Dendritic cell treated with granulocyte-macrophage colony-stimulating factor and Interleukin-4, amounts not matched to agents 40 ng/mL and 50 ng/mL, for 4 days (primary cell): Measurements from ENCODE around the gene SOX8.

Experiments used
- H3K27ac Mint-ChIP-seq: one replicate; pipeline ENCODE4 v1.8.0; 2022; ENCODE audit warnings: mild to moderate bottlenecking, mixed read lengths
- H3K27me3 Mint-ChIP-seq: one replicate; pipeline ENCODE4 v1.8.0; 2022; ENCODE audit warnings: mild to moderate bottlenecking, mixed read lengths
- H3K36me3 Mint-ChIP-seq: one replicate; pipeline ENCODE4 v1.8.0; 2022; ENCODE audit warnings: low read depth, mixed read lengths
- H3K4me1 Mint-ChIP-seq: one replicate; pipeline ENCODE4 v1.8.0; 2022; ENCODE audit warnings: low read depth, mixed read lengths
- H3K4me3 Mint-ChIP-seq: one replicate; pipeline ENCODE4 v1.8.0; 2022; ENCODE audit warnings: mild to moderate bottlenecking, moderate library complexity, mixed read lengths
- H3K9me3 Mint-ChIP-seq: one replicate; pipeline ENCODE4 v1.8.0; 2022; ENCODE audit warnings: mixed read lengths
- intact Hi-C: fragments of 100-400 bp; cut with micrococcal nuclease; formaldehyde crosslinking; loops from one replicate; pipeline ENCODE4 v1.15.0; 2022

The SOX8 gene

GRCh38 chr16:983044-984030, 1.8 kb downstream of the SOX8 start:
- H3K27ac Mint-ChIP-seq: no peak overlapping the region
- peaks cover 57% of the 10 kb centered on the region for H3K27me3 Mint-ChIP-seq
- no peaks in the 10 kb centered on the region for H3K36me3 Mint-ChIP-seq
- H3K4me1 Mint-ChIP-seq: peaks cover 10% of the 10 kb centered on the region
- intact Hi-C loops: no loop called here
- H3K4me3 Mint-ChIP-seq: no peak overlapping the region
- no peaks in the 10 kb centered on the region for H3K9me3 Mint-ChIP-seq

- H3K27ac Mint-ChIP-seq: no peak overlapping the region
- H3K9me3 Mint-ChIP-seq: no peaks in the 10 kb centered on the region
- H3K4me3 Mint-ChIP-seq: no peak overlapping the region
- peaks cover 53% of the 10 kb centered on the region for H3K27me3 Mint-ChIP-seq
- no peaks in the 10 kb centered on the region for H3K36me3 Mint-ChIP-seq
- intact Hi-C loops: no loop called here
- H3K4me1 Mint-ChIP-seq: peaks cover 10% of the 10 kb centered on the region
Observed at GRCh38 chr16:984121-984694, 2.6 kb downstream of the SOX8 start.

GRCh38 chr16:984736-985636, 3.4 kb downstream of the SOX8 start:
- Mint-ChIP-seq H3K4me1 (peaks cover 6% of the 10 kb centered on the region), H3K36me3 (no peaks in the 10 kb centered on the region), H3K27me3 (peaks cover 46% of the 10 kb centered on the region), H3K27ac (no peak overlapping the region), H3K4me3 (no peak overlapping the region), H3K9me3 (no peaks in the 10 kb centered on the region)
- intact Hi-C loops: no loop called here

DNA sequence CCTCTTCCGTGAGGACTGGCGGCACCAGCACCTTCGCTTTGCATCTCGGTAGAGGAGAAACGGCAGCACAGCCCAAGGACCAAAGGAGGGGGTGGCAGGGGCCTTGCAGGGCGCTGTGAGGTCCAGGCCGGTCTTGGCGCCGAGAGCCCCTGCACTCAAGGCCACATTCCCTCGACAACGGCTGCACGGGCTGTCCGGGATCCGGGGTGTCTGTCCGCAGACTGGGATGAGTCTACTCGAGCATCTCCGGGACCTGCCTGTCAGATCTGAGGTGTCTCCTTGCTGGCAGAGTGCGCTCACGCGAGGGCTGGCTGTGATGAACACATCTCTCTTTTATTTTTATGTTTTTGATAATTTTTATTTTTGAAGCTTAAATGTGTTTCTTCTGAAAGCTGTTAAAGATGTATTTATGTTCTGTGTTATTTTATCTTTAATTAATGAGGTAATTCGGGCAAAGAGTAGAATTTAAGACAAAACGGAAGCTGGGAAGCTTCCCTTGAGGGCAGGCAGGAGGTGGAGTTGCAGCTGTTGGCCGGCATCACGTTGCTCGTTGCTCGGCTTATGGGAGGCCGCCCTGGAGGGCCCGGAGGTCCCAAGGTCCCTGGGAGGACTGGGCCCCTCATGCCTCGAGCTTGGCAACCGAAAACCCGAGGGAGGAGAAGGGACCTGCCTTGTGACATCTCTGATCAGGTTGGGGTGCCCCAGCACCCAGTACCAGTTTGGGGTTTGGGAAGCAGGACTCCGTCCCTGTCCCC, 4.3 kb downstream of the SOX8 start:
- peaks cover 5% of the 10 kb centered on the region for H3K4me1 Mint-ChIP-seq
- H3K36me3 Mint-ChIP-seq: no peaks in the 10 kb centered on the region
- H3K9me3 Mint-ChIP-seq: no peaks in the 10 kb centered on the region
- H3K4me3 Mint-ChIP-seq: no peak overlapping the region
- intact Hi-C loops: no loop called here
- H3K27ac Mint-ChIP-seq: no peak overlapping the region
- peaks cover 46% of the 10 kb centered on the region for H3K27me3 Mint-ChIP-seq

- Mint-ChIP-seq H3K27me3 (peaks cover 41% of the 10 kb centered on the region), H3K4me1 (no peaks in the 10 kb centered on the region), H3K36me3 (no peaks in the 10 kb centered on the region), H3K9me3 (no peaks in the 10 kb centered on the region), H3K4me3 (no peak overlapping the region), H3K27ac (no peak overlapping the region)
- intact Hi-C loops: no loop called here
Observed at GRCh38 chr16:986411-986810, 4.8 kb downstream of the SOX8 start.

DNA sequence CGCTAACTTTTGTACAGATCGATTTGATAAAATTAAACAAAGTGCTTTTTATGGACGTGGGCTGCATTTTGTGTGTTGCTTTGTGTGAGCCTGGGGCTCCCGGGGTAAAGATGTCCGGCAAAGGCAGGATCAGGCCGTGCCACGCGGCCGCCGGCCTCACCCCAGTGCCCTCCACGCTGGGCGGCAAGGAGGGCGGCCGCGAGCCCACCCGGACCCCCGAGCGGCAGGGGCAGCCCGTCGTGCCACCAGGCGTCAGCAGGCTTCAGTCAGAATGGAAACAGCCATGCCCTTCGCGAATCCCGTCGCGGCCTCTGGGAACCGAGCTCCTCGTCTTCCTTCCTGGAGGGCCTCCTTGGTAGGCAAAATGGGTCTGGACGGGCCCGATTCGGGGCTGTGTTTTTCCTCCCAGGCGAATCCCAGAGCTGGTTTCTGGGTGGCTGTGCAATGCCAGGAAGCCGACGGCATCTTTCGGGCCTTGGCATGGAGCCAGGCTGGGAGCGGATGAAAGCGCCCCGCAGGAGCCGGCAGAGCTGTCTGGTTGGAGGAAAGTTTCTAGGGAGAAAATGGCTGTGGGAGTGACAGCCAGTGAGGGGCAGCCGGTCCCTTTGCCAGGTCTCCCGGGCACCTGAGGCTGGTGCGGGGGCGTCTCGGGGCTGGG, 5.5 kb downstream of the SOX8 start:
- Mint-ChIP-seq H3K9me3 (no peaks in the 10 kb centered on the region), H3K4me1 (no peaks in the 10 kb centered on the region), H3K27me3 (peaks cover 40% of the 10 kb centered on the region), H3K36me3 (no peaks in the 10 kb centered on the region), H3K4me3 (no peak overlapping the region), H3K27ac (no peak overlapping the region)
- intact Hi-C loops: no loop called here

DNA sequence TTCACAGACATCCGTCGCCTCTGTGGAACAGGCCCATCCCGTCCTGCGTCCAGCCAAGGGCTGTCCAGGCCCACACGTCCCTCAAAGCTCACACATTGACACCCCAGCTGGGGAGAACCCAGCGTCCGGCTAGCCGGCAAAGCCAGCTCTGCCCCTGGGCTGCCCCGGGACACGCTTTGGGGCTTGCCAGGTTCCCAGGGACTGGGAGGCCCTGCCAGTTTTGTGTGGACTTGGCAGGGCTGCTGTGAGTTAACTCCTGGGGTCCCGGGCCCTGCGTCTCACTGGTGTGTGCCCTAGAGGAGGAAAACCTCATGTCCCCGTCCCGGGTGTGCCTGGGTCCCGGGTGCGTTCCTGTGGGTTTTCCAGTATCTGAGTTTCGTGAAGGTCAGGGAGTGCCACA, 6.3 kb downstream of the SOX8 start:
- Mint-ChIP-seq H3K4me1 (no peaks in the 10 kb centered on the region), H3K36me3 (no peaks in the 10 kb centered on the region), H3K9me3 (no peaks in the 10 kb centered on the region), H3K27ac (no peak overlapping the region), H3K4me3 (no peak overlapping the region), H3K27me3 (peaks cover 32% of the 10 kb centered on the region)
- intact Hi-C loops: no loop called here

GRCh38 chr16:988471-989353, 7.1 kb downstream of the SOX8 start:
- no peaks in the 10 kb centered on the region for H3K9me3 Mint-ChIP-seq
- H3K4me1 Mint-ChIP-seq: no peaks in the 10 kb centered on the region
- intact Hi-C loops: no loop called here
- no peaks in the 10 kb centered on the region for H3K36me3 Mint-ChIP-seq
- no peak overlapping the region for H3K27ac Mint-ChIP-seq
- peaks cover 24% of the 10 kb centered on the region for H3K27me3 Mint-ChIP-seq
- H3K4me3 Mint-ChIP-seq: no peak overlapping the region

DNA sequence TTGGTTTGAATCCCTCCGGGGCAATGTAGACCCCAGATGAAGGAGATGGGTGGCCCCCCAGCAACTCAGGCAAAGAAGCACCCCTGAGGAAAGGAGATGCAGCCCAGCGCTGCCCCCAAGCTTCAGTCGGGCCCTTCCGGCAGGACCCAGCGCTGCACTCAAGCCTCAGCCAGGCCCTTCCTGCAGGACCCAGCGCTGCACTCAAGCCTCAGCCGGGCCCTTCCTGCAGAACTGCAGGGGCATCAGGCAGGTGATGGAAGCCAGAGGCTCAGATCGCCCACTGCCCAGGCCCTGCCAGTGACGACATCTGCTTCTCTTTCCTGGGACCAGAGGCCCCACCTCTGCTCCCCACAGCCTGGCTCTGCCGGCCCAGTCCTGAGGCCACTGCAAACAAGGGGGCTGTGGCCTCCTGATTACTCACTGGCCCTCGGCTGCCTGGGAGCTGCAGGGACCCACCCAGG, 7.8 kb downstream of the SOX8 start:
- Mint-ChIP-seq H3K36me3 (no peaks in the 10 kb centered on the region), H3K4me1 (no peaks in the 10 kb centered on the region), H3K27ac (no peak overlapping the region), H3K27me3 (peaks cover 17% of the 10 kb centered on the region), H3K9me3 (no peaks in the 10 kb centered on the region), H3K4me3 (no peak overlapping the region)
- intact Hi-C loops: no loop called here

DNA sequence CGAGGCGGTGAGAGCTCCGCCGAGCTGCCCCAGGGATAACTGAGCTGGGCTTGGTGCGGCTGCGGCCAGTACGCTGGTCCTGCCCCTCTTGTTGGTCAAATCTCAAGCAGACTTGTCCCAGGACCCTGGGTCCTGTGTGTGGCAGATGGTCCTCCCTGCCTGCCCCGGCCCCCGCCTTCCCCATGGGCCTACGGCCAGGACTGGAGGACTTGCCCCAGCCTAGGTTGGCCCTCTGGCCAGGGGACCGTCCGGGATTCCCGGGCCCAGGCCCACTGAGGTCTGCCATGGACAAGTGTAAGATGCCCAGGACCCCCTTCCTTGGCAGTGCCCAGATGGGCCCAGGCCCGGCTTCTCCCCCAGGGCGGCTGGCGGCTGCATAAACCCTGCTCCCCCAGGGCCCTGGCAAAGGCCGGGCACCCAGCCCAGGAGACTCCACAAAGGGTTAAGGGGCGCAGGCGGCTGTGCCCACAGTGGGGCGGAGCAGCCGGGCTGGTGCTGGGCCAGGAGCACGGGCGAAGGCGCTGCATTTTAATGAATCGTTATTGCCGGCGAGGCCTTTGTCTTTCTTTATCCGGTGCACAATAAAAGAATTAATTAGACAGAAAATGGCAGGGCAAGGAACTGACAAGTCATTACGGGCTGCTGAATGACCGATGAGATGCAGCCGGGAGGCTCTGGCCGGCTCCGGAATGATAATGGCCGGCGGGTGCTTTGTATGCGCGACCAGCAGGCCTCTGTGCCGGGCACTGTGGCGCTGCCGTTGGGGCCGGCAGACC, 9.1 kb downstream of the SOX8 start:
- Mint-ChIP-seq H3K9me3 (peaks cover 13% of the 10 kb centered on the region), H3K36me3 (no peaks in the 10 kb centered on the region), H3K4me1 (no peaks in the 10 kb centered on the region), H3K4me3 (no peak overlapping the region), H3K27ac (no peak overlapping the region), H3K27me3 (peaks cover 20% of the 10 kb centered on the region)
- intact Hi-C loops: no loop called here

DNA sequence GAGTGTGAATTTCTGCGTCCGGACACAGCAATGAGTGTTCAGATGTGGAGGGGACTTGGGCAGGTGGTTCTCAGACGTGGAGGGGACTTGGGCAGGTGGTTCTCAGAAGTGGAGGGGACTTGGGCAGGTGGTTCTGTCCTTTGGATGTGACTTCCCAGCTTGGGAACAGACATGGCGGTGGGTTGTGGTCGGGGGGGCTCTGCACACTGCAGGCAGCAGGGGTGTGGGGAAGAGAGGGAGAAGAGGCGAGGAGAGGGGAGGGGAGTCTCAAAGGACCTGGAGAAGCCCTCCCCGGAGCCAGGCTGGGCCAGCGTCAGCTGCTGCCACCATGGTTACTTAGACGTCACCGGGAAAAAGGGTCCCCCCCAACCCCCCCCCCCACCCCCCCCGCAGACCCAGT, 9.8 kb downstream of the SOX8 start:
- Mint-ChIP-seq H3K27ac (no peak overlapping the region), H3K4me3 (no peak overlapping the region), H3K36me3 (no peaks in the 10 kb centered on the region), H3K4me1 (no peaks in the 10 kb centered on the region), H3K27me3 (peaks cover 25% of the 10 kb centered on the region), H3K9me3 (peaks cover 15% of the 10 kb centered on the region)
- intact Hi-C loops: no loop called here

DNA sequence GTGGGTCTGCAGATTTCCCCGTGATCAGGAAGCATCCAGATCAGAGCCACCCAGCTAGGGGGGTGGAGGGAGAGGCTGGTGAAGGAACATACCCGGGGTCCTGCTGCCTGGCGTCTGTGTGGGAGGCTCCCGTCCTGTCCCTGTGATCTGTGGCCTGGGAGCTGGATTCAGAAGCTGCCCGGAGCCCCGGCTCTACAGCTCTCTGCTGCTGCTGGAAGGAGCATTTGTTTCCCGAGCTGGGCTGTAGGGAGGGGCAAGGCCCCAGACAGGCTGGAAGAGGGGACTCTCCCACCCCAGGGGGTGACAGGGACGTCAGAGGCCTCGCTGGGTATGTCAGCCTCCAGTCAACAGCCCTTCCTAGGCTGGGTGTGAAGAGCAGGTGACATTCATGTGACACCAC, 10.2 kb downstream of the SOX8 start:
- H3K9me3 Mint-ChIP-seq: peaks cover 15% of the 10 kb centered on the region
- H3K4me3 Mint-ChIP-seq: no peak overlapping the region

More for the DNA sequence above, 10.2 kb downstream of the SOX8 start:
- H3K36me3 Mint-ChIP-seq: no peaks in the 10 kb centered on the region
- H3K27me3 Mint-ChIP-seq: peaks cover 29% of the 10 kb centered on the region
- H3K27ac Mint-ChIP-seq: no peak overlapping the region
- no peaks in the 10 kb centered on the region for H3K4me1 Mint-ChIP-seq
- intact Hi-C loops: no loop called here
